ENCODE results near the gene R3HDM1.

- TF ChIP-seq CTCF (IDR thresholded peaks at IDR 0.05; ENCODE audit: insufficient read depth, low read depth, low read length) (no peak), EZH2 (IDR thresholded peaks at IDR 0.05; ENCODE audit: insufficient read depth, low read length) (no peak)
These were observed 172.0 kb downstream of the R3HDM1 start for GRCh38 chr2:135703300-135703699.

All from astrocyte (in vitro differentiated cells and primary cell).